Measurements from ENCODE around the gene EDA.

Gene EDA

DNA sequence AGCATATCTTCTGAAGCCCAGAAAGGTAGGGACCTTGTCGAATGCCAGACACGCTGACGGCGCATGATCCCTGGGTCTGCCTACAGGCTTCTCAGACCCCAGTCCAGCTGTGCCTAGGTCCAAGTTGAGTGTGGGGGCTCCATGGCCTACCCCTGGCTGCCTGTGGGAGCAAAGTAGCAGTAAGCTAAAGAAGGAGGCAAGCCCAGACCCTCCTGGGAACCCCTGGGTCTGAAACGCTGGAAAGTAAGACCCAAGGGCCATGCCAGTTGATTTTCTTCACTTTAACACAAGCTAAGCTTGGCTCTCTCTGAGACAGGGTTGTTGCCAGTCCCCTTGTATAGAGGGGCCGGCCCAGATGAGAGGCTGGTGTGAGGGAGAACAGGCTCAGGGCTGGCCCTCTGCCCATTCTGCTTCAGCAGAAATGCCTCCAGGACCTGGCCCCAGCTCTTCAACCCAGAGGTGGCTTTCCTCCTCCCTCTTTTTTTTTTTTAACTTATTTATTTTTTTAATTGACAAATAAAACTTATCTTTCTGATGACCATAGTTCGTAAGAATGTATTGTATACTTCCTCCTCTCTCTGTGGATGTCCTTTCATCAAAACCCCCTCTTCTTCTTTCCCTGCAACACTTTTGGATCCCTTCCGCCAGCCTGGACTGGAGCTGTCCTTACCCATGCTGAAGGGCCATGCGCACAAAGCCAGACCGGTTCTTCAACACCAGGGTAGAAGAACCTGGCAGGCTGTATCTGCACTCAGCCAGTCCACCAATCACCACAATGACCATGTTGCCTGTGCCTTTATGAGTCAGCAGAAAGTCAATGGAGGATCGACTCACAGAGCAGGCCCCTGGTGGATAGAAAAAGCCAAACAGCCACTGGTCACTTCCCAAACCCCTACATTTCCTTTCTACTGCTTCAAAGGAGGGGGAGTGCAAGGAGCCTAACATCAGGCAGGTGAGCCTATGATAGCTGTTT, 426.8 kb downstream of the EDA start:
- TF ChIP-seq CTCF (IDR thresholded peaks at IDR 0.05; ENCODE audit: low read depth, low read length): no peak
- H3K4me3 ChIP-seq (ENCODE audit: low read depth, low read length): no peak overlapping the region

GRCh38 chrX:70043685-70044084, 427.8 kb downstream of the EDA start:
- no peak for TF ChIP-seq CTCF (IDR thresholded peaks at IDR 0.05; ENCODE audit: low read depth, low read length)
- no peak overlapping the region for H3K4me3 ChIP-seq (ENCODE audit: low read depth, low read length)

GRCh38 chrX:70044541-70045245, 428.8 kb downstream of the EDA start:
- TF ChIP-seq CTCF (IDR thresholded peaks at IDR 0.05; ENCODE audit: low read depth, low read length): no peak
- no peak overlapping the region for H3K4me3 ChIP-seq (ENCODE audit: low read depth, low read length)

- H3K4me3 ChIP-seq (ENCODE audit: low read depth, low read length): no peak overlapping the region
- TF ChIP-seq CTCF (IDR thresholded peaks at IDR 0.05; ENCODE audit: low read depth, low read length): no peak
Measured at GRCh38 chrX:70046978-70047377, 431.1 kb downstream of the EDA start.

- no peak for TF ChIP-seq CTCF (IDR thresholded peaks at IDR 0.05; ENCODE audit: low read depth, low read length)
- H3K4me3 ChIP-seq (ENCODE audit: low read depth, low read length): no peak overlapping the region
Measured at GRCh38 chrX:70049406-70049805, 433.5 kb downstream of the EDA start.

DNA sequence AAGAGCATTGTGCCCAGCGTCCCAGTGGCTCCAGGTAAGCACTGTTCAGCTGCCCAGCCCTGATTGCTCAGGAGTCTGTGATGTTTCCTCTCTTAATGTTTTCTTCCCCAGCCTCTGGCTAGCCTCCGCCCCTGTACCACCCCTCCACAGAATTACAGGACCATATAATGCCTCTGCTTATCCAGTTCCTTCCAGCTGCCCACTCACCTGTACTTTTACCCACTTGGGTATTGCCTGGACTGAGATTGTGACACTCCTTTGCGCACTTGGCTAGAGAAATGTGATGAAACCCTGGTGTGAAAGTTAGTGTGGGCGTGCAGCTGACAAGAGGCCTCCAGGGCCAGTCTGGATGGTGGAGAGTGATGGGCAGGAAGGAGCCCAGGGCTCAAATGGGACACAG, 434.0 kb downstream of the EDA start, which contains the start of gene AWAT2:
Gene AWAT2, minus strand, starts transcription at position 14 of the 400 bp plus-strand sequence. Its CDS starts 6 bp downstream, at position 8.
- no peak within 1 kb of the TSS for H3K4me3 ChIP-seq (ENCODE audit: low read depth, low read length)
- TF ChIP-seq CTCF (IDR thresholded peaks at IDR 0.05; ENCODE audit: low read depth, low read length): no peak
